ENCODE data around the gene VGLL1.
A peak's percentile ranks its signal among the peaks of the same experiment; 100 is the strongest.

Gene VGLL1

GRCh38 chrX:136531951-136532350 is at the start of gene VGLL1:
Gene VGLL1 (plus strand): TSS chrX:136532215. CDS start chrX:136536021, 3,806 bp downstream.
- DNase-seq (ENCODE audit: low read depth, low spot score), result no peak

- no peak for DNase-seq (ENCODE audit: low read depth, low spot score)
Observed at GRCh38 chrX:136487647-136488046, 44.4 kb upstream of the VGLL1 start, which contains the start of gene BRS3. Gene BRS3 (plus strand): TSS chrX:136487947. CDS start chrX:136488115, 168 bp downstream.

GRCh38 chrX:136488706-136489105 is 43.3 kb upstream of the VGLL1 start:
- DNase-seq (ENCODE audit: low read depth, low spot score), result no peak

GRCh38 chrX:136491832-136492231 is 40.2 kb upstream of the VGLL1 start:
- no peak for DNase-seq (ENCODE audit: low read depth, low spot score)

- DNase-seq (ENCODE audit: low read depth, low spot score), result no peak
Observed at GRCh38 chrX:136493011-136493410, 39.0 kb upstream of the VGLL1 start.

GRCh38 chrX:136495043-136495442 is 37.0 kb upstream of the VGLL1 start:
- no peak for DNase-seq (ENCODE audit: low read depth, low spot score)

GRCh38 chrX:136496186-136496763 is 35.7 kb upstream of the VGLL1 start:
- DNase-seq (ENCODE audit: low read depth, low spot score), result no peak

GRCh38 chrX:136496764-136497555 is 35.1 kb upstream of the VGLL1 start:
- peak; percentile 70 for DNase-seq (ENCODE audit: low read depth, low spot score)

GRCh38 chrX:136497556-136498052 is 34.4 kb upstream of the VGLL1 start, which contains the start of gene HTATSF1:
Gene HTATSF1 (plus strand): TSS chrX:136497592. CDS start chrX:136497685, 93 bp downstream.
- DNase-seq (ENCODE audit: low read depth, low spot score), result no peak

- DNase-seq (ENCODE audit: low read depth, low spot score), result no peak
Observed at GRCh38 chrX:136519069-136519468, 12.9 kb upstream of the VGLL1 start.

- no peak for DNase-seq (ENCODE audit: low read depth, low spot score)
Observed at GRCh38 chrX:136523770-136524169, 8.2 kb upstream of the VGLL1 start.

- DNase-seq (ENCODE audit: low read depth, low spot score), result no peak
Observed at GRCh38 chrX:136525738-136526606, 6.0 kb upstream of the VGLL1 start.

GRCh38 chrX:136528645-136529315 is 3.2 kb upstream of the VGLL1 start:
- DNase-seq (ENCODE audit: low read depth, low spot score), result no peak

- DNase-seq (ENCODE audit: low read depth, low spot score), result no peak
Observed at GRCh38 chrX:136529795-136530194, 2.2 kb upstream of the VGLL1 start.

GRCh38 chrX:136534131-136534530 is 2.1 kb downstream of the VGLL1 start:
- no peak for DNase-seq (ENCODE audit: low read depth, low spot score)

GRCh38 chrX:136538811-136539210 is 6.8 kb downstream of the VGLL1 start:
- no peak for DNase-seq (ENCODE audit: low read depth, low spot score)

- DNase-seq (ENCODE audit: low read depth, low spot score), result no peak
Observed at GRCh38 chrX:136540226-136540625, 8.2 kb downstream of the VGLL1 start.

GRCh38 chrX:136541294-136541693 is 9.3 kb downstream of the VGLL1 start:
- DNase-seq (ENCODE audit: low read depth, low spot score), result no peak

- DNase-seq (ENCODE audit: low read depth, low spot score), result no peak
Observed at GRCh38 chrX:136542281-136542680, 10.3 kb downstream of the VGLL1 start.

GRCh38 chrX:136546371-136546781 is 14.4 kb downstream of the VGLL1 start:
- DNase-seq (ENCODE audit: low read depth, low spot score), result no peak

GRCh38 chrX:136549226-136549625 is 17.2 kb downstream of the VGLL1 start:
- DNase-seq (ENCODE audit: low read depth, low spot score), result no peak
